Measurements from ENCODE around the gene BACE2.

Gene BACE2

DNA sequence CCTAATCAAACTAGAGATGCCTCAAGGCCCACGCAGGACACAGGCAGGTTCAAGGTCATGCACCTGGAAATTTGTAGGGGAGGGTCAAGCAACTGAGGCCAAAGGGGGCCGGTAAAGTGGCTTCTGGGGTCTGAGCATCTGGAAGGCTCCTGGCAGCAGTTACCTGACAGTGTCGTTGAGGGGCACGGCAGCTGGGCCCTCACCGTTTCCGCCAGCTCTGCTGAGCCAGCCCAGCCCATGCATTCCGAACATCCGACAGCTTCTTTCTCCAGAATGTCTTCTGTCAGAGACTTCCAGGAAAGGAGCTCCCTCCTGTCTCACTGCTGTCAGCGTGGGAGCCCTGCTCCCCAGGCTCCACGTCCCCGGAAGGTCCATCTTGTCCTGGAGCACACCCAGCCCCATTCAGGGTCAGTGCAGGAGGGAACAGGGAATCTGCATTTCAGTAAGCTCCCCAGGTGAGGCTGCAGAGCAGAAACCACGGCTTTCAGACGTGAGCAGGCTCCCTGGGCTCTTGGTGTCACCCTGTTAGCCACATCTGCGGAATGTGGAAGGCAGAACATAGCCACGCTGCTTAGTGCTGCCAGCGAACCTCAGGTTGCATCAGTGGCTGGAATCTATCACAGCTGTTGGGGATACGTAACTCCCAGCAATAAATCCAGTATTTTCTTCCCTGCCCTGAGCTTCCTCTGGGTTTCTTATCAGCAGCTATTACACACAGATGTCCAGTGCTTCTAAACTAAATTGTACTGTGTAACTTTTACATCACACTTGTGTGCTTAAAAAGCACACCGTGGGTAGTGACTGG, 112.4 kb downstream of the BACE2 start:
- TF ChIP-seq, protein P1, sequence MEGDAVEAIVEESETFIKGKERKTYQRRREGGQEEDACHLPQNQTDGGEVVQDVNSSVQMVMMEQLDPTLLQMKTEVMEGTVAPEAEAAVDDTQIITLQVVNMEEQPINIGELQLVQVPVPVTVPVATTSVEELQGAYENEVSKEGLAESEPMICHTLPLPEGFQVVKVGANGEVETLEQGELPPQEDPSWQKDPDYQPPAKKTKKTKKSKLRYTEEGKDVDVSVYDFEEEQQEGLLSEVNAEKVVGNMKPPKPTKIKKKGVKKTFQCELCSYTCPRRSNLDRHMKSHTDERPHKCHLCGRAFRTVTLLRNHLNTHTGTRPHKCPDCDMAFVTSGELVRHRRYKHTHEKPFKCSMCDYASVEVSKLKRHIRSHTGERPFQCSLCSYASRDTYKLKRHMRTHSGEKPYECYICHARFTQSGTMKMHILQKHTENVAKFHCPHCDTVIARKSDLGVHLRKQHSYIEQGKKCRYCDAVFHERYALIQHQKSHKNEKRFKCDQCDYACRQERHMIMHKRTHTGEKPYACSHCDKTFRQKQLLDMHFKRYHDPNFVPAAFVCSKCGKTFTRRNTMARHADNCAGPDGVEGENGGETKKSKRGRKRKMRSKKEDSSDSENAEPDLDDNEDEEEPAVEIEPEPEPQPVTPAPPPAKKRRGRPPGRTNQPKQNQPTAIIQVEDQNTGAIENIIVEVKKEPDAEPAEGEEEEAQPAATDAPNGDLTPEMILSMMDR (IDR thresholded peaks at IDR 0.05; ENCODE audit: low read depth, low read length): no peak
- peak; percentile 43 for DNase-seq (ENCODE audit: extremely low read depth, low read depth)

DNA sequence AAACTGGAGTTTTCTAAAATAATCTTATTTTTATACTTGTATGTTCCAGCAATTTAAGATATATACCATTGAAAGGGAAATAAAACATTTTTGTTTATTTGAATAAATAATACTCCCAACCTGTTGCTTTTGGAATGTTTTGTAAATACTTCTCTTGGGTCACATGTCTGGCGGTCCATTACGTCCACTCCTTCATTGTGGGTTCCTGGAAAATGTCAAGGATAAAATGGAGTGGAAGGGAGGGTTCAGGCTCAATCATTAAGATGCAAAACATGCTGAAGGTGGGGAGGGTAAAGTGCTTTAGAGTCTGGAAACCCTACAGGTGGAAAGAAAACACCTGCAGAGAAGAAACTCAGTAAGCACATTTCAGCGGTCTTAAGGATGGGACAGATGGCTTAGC, 114.5 kb downstream of the BACE2 start:
- TF ChIP-seq, protein P1 (IDR thresholded peaks at IDR 0.05; ENCODE audit: low read depth, low read length): no peak
- DNase-seq (ENCODE audit: extremely low read depth, low read depth): no peak

DNA sequence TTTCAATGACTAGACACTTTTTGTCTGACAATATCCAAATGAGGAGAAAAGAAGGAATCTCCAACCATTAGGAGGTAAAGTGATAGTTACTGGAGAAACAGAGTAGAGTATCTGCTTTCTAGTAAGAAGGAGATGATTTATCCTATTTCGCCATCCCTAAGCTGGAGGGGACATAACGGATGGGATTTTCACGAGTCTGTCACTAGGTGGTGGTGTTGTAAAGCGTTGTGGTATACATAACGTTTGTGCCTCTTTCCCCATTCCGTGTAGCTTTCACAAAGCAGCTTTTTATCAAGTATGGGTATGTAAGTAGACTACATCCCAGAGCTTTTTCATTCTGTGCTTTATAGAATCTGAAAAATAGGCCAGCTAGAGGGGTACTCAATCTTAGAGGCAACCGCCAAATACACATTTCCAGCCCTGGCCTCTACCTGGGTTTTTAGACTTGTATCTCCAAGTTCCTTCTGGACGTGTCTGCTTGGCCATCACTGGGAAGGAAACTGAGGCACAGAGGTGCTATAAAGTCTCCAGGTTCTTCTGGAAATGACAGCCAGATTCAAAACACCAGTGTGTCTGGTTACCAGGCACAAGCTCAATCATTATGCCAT, 115.4 kb downstream of the BACE2 start:
- TF ChIP-seq, protein P1 (IDR thresholded peaks at IDR 0.05; ENCODE audit: low read depth, low read length): peak; percentile 77
- peak; percentile 69 for DNase-seq (ENCODE audit: extremely low read depth, low read depth)

DNA sequence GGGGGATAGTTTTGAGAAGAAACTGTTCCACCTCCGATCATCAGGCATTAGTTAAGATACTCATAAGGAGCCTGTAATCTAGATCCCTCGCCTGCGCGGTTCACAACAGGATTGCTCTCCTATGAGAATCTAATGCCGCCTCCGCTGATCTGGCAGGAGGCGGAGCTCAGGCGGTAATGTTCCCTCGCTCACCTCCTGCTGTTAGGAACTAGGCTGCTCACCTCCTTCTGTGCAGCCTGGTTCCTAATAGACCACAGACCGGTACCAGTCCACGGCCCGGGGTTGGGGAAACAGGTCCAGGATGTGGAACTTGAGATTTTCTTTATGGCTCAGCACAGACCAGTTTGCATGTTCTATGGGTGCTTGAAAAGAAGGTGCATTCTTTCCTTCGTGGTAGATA, 121.5 kb downstream of the BACE2 start:
- TF ChIP-seq, protein P1 (IDR thresholded peaks at IDR 0.05; ENCODE audit: low read depth, low read length): no peak
- DNase-seq (ENCODE audit: extremely low read depth, low read depth): no peak

DNA sequence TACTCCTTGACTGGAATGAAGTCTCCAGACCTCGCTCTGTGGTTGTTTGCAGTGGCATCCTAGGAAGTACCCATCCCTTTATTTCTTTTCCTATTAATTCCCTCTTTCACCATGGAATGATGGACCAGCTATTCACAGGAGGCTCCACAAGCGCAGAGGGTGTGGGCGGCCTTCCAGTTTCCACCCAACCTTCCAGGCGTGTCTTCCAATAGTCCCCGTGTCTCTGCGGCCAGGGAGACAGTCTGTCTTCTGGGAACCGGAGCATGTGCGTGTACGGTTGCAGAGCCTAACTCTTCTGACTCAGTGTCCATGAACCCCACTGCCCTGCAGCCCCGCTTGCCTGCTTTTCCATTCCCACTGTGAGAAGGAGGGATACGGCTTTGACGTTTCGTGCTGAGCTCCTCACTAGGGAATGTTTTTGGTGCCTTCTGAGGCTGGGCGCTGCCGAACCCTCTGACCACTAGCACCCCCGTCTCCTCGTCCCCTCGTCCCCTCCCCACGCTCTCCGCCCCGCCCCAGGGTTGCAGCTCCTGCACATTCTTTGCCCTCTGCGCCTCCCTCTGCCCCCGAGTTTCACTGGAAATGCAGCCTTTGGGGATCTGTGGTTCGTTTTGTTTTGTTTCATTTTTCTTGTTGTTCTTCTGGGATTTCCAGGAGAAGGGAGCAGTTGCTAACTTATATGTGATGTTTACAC, 122.3 kb downstream of the BACE2 start:
- TF ChIP-seq, protein P1 (IDR thresholded peaks at IDR 0.05; ENCODE audit: low read depth, low read length): no peak
- DNase-seq (ENCODE audit: extremely low read depth, low read depth): no peak

DNA sequence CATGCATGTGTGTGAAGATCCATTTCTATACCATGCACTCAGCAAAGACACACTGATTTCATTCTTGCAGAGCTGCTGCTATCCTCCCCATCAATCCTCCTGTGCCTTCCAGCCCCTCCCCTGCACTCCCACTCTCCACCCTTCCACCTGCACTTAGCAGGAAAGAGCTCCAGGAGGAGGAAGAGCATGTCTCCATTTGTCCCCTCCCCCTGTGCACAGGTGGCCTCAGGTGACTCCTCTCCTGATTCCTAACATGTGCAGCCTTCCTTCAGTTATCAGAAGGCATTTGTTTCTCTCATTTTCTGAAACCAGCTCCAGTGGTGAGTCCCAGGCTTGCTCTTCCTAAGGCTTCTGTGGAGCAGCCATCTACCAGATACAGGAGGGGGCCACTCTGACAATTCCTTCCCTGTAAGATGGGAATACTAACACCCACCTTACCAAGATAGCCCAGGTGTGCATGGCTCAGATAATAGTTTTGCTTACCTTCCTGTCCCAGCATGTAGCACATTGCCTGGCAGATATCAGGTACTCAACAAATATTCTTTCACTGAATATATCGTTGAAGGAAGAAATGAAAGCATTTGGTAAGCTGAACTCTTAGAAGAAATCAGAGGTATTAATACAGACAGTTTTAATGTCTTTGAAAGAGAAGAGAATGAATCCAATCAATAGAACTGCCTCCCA, 126.7 kb downstream of the BACE2 start:
- TF ChIP-seq, protein P1 (IDR thresholded peaks at IDR 0.05; ENCODE audit: low read depth, low read length): no peak
- DNase-seq (ENCODE audit: extremely low read depth, low read depth): no peak

Data from AG09319 (cell line).